CD4-positive, CD25-positive, alpha-beta regulatory T cell (primary cell): Measurements from ENCODE around the gene ANKS6. TPM values are rescaled to one million over a fixed set of nuclear protein-coding genes. Genes with fewer than 3 reads are reported as not detected.

Experiments
- ATAC-seq, 2 donors: fragments of 150-1000 bp; cut with Tn5 transposase; one replicate each; pipeline ENCODE4 v1.10.0; 2021; ENCODE audit warnings: low read depth in 2 of 2, moderate number of reproducible peaks in 2 of 2, moderate library complexity in 1 of 2
- DNase-seq, 3 donors: peaks; one replicate each; pipeline versions ENCODE4 v3.0.0 to v3.0.0-alpha.2; 2012 to 2022; ENCODE audit warnings: mixed read lengths in 1 of 3
- H3K27ac ChIP-seq: one replicate; pipeline ENCODE4 v1.7.0; 2013; ENCODE audit warnings: mild to moderate bottlenecking, low read length; ENCODE audit not compliant: insufficient read depth, poor library complexity, severe bottlenecking
- H3K27me3 ChIP-seq: one replicate; pipeline ENCODE4 v1.7.0; 2013; ENCODE audit warnings: low read length; ENCODE audit not compliant: control insufficient read depth, insufficient read depth
- H3K36me3 ChIP-seq: one replicate; pipeline ENCODE4 v1.7.0; 2013; ENCODE audit warnings: mild to moderate bottlenecking, low read length, moderate library complexity; ENCODE audit not compliant: control insufficient read depth, insufficient read depth
- H3K4me1 ChIP-seq: 2 replicates; pipeline ENCODE4 v1.7.0; 2013; ENCODE audit warnings: mild to moderate bottlenecking, low read length; ENCODE audit not compliant: insufficient read depth, control insufficient read depth, poor library complexity, severe bottlenecking
- H3K4me3 ChIP-seq: one replicate; pipeline ENCODE4 v1.7.0; 2013; ENCODE audit warnings: low read depth, mild to moderate bottlenecking, low read length, moderate library complexity
- H3K9me3 ChIP-seq, 2 experiments: 1 replicate in 1 of 2; 2 replicates in 1 of 2; pipeline ENCODE4 v1.7.0; 2013; ENCODE audit warnings: low read length in 2 of 2, mild to moderate bottlenecking in 1 of 2, moderate library complexity in 1 of 2; ENCODE audit not compliant: control insufficient read depth in 2 of 2
- H3K27ac Mint-ChIP-seq, 3 donors: one replicate each; pipeline ENCODE4 v1.8.0; 2020 to 2022; ENCODE audit warnings: mild to moderate bottlenecking in 3 of 3, mixed read lengths in 3 of 3, moderate library complexity in 2 of 3
- H3K27me3 Mint-ChIP-seq: one replicate; pipeline ENCODE4 v1.8.0; 2022; ENCODE audit warnings: mild to moderate bottlenecking, mixed read lengths
- H3K36me3 Mint-ChIP-seq: one replicate; pipeline ENCODE4 v1.8.0; 2020; ENCODE audit warnings: mixed read lengths
- H3K4me1 Mint-ChIP-seq, 4 donors: one replicate each; pipeline ENCODE4 v1.8.0; 2020 to 2022; ENCODE audit warnings: mixed read lengths in 4 of 4, mild to moderate bottlenecking in 1 of 4
- H3K4me3 Mint-ChIP-seq, 4 donors: one replicate each; pipeline ENCODE4 v1.8.0; 2020 to 2022; ENCODE audit warnings: mild to moderate bottlenecking in 4 of 4, mixed read lengths in 4 of 4, moderate library complexity in 3 of 4
- H3K9me3 Mint-ChIP-seq, 7 donors: one replicate each; pipeline ENCODE4 v1.8.0; 2020 to 2022; ENCODE audit warnings: mixed read lengths in 7 of 7, mild to moderate bottlenecking in 3 of 7, moderate library complexity in 2 of 7
- polyA plus RNA-seq, 4 donors: library from polyadenylated mRNA; unstranded; fragments of 300-500 nt; fragmentation: Illumina TruSeq; gene quantifications; one replicate each; pipeline ENCODE4 v1.2.3, GENCODE V29; 2021
- total RNA-seq: library from RNA; stranded (reverse); gene quantifications from one replicate; pipeline ENCODE4 v1.2.3, GENCODE V29; 2022

The ANKS6 gene
- total and polyA plus RNA-seq, 5 donors from 2014 or later: 2.4 to 8.2 (median 2.6) TPM

DNA sequence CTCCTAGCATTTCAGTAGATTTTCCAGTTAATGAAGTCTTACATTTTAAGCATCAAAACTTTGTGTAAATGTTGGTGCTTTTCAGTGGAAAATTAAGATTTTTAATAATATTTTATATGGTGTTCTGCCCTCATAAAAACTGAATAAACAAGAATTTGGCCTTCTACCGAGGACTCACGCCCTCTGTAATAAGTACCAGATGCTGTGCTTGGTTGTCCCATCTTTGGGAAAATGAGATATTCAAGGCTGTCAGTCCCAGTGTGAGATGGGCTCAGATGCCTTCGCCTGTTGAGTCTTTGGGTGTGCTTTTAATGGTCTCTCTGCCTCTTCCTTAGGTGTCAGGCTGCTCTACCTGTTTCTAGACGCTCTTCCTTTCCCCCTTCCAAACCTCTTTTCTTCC lies 39.9 kb upstream of the ANKS6 start:
- Mint-ChIP-seq H3K27me3 (no peaks in the 10 kb centered on the region), H3K36me3 (peaks cover 35% of the 10 kb centered on the region)

GRCh38 chr9:98834386-98834785 lies 38.0 kb upstream of the ANKS6 start:
- Mint-ChIP-seq H3K27me3 (no peaks in the 10 kb centered on the region), H3K4me1 (no peaks in the 10 kb centered on the region), H3K27ac (no peak overlapping the region), H3K36me3 (peaks cover 23% of the 10 kb centered on the region), H3K9me3 (no peaks in the 10 kb centered on the region), H3K4me3 (no peak overlapping the region)
- ATAC-seq (no peak), DNase-seq (no peak)
- no peaks in the 10 kb centered on the region for H3K27me3 ChIP-seq
- H3K4me3 ChIP-seq: no peak overlapping the region
- H3K36me3 ChIP-seq: no peaks in the 10 kb centered on the region
- no peaks in the 10 kb centered on the region for H3K4me1 ChIP-seq
- H3K9me3 ChIP-seq: no peaks in the 10 kb centered on the region
- no peak overlapping the region for H3K27ac ChIP-seq

More for the DNA sequence above, 39.9 kb upstream of the ANKS6 start:
- ATAC-seq: no peak
- Histone ChIP-seq H3K27ac (no peak overlapping the region), H3K4me1 (no peaks in the 10 kb centered on the region), H3K36me3 (no peaks in the 10 kb centered on the region), H3K27me3 (no peaks in the 10 kb centered on the region), H3K9me3 (no peaks in the 10 kb centered on the region), H3K4me3 (no peak overlapping the region)
- H3K27ac Mint-ChIP-seq: no peak overlapping the region
- no peaks in the 10 kb centered on the region for H3K9me3 Mint-ChIP-seq
- no peak overlapping the region for H3K4me3 Mint-ChIP-seq
- H3K4me1 Mint-ChIP-seq: no peaks in the 10 kb centered on the region
- DNase-seq: no peak

- Histone ChIP-seq H3K4me1 (no peaks in the 10 kb centered on the region), H3K27ac (no peak overlapping the region), H3K36me3 (no peaks in the 10 kb centered on the region), H3K9me3 (no peaks in the 10 kb centered on the region), H3K27me3 (no peaks in the 10 kb centered on the region), H3K4me3 (no peak overlapping the region)
- Mint-ChIP-seq H3K27ac (peak overlapping the region in 1 of 3 donors; percentile 11), H3K4me1 (no peaks in the 10 kb centered on the region), H3K9me3 (no peaks in the 10 kb centered on the region), H3K27me3 (no peaks in the 10 kb centered on the region), H3K4me3 (no peak overlapping the region), H3K36me3 (peaks cover 18% of the 10 kb centered on the region)
- no peak for ATAC-seq
- no peak for DNase-seq
Measured at GRCh38 chr9:98833090-98833956, 37.0 kb upstream of the ANKS6 start.

DNA sequence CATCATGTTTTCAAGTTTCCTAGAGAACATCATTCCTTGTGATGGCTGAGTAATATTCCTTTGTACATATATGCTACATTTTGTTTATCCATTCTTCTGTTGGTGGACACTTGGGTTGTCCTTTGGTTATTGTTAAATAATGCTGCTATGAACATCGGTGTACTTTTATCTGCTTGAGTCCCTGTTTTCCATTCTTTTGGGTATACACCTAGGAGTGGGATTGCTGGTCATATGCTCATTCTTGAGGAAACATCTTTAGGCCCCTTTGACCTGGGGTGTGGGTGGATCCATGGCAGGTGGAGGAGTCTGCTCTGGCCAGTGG lies 36.4 kb upstream of the ANKS6 start:
- DNase-seq (no peak), ATAC-seq (no peak)
- Histone ChIP-seq H3K4me3 (no peak overlapping the region), H3K27ac (no peak overlapping the region), H3K36me3 (no peaks in the 10 kb centered on the region), H3K27me3 (no peaks in the 10 kb centered on the region), H3K9me3 (no peaks in the 10 kb centered on the region), H3K4me1 (no peaks in the 10 kb centered on the region)
- Mint-ChIP-seq H3K36me3 (peaks cover 14% of the 10 kb centered on the region), H3K27ac (peak overlapping the region in 1 of 3 donors; percentile 11), H3K4me3 (no peak overlapping the region), H3K27me3 (no peaks in the 10 kb centered on the region), H3K4me1 (peaks cover 0 to under 1% (median 0%) of the 10 kb centered on the region in 4 donors), H3K9me3 (no peaks in the 10 kb centered on the region)

DNA sequence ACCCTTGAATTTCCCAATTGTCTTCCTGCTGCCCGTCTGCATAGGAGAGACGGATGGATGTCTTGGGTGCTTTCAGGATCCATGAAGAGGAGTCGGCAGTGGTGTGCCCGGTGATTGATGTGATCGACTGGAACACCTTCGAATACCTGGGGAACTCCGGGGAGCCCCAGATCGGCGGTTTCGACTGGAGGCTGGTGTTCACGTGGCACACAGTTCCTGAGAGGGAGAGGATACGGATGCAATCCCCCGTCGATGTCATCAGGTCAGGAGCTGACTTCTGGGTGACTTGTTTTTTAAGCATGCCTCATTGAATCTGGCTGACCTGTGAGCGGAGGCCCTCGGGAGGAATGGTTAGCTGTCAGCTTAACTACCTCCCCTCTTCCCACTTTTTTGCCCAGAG lies 35.3 kb upstream of the ANKS6 start:
- Histone ChIP-seq H3K36me3 (no peaks in the 10 kb centered on the region), H3K4me3 (no peak overlapping the region), H3K9me3 (no peaks in the 10 kb centered on the region), H3K27ac (no peak overlapping the region), H3K4me1 (no peaks in the 10 kb centered on the region), H3K27me3 (no peaks in the 10 kb centered on the region)
- Mint-ChIP-seq H3K36me3 (peaks cover 14% of the 10 kb centered on the region), H3K4me1 (peaks cover 0 to 2% (median 0%) of the 10 kb centered on the region in 4 donors), H3K27ac (no peak overlapping the region), H3K27me3 (no peaks in the 10 kb centered on the region), H3K4me3 (no peak overlapping the region), H3K9me3 (no peaks in the 10 kb centered on the region)
- DNase-seq: no peak
- no peak for ATAC-seq

DNA sequence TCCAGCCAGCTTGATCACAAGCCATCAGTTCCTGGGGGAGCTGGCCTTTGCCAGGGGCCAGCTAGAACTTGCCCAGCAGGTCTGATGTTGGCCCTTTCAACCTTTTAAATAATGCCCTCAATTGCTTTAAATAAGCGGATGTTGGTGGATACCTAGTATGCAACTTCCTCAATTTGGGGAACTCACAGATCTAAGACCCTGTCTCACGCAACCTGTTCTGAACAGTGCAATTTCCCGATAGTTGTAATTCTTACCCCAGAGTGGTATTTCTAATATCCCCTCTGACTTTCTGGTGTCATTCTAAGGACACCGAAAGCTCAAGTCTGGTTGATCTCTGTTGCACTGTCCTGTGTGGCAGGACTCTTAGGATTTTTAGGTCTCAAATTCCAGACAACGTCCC lies 34.2 kb upstream of the ANKS6 start:
- Histone ChIP-seq H3K27me3 (no peaks in the 10 kb centered on the region), H3K36me3 (no peaks in the 10 kb centered on the region), H3K9me3 (no peaks in the 10 kb centered on the region), H3K4me3 (no peak overlapping the region), H3K4me1 (no peaks in the 10 kb centered on the region), H3K27ac (no peak overlapping the region)
- H3K4me3 Mint-ChIP-seq: no peak overlapping the region
- peaks cover 0 to 2% (median 0%) of the 10 kb centered on the region in 4 donors for H3K4me1 Mint-ChIP-seq
- no peak for ATAC-seq
- H3K27me3 Mint-ChIP-seq: no peaks in the 10 kb centered on the region
- peaks cover 14% of the 10 kb centered on the region for H3K36me3 Mint-ChIP-seq
- no peak overlapping the region for H3K27ac Mint-ChIP-seq
- no peaks in the 10 kb centered on the region for H3K9me3 Mint-ChIP-seq
- DNase-seq: no peak

DNA sequence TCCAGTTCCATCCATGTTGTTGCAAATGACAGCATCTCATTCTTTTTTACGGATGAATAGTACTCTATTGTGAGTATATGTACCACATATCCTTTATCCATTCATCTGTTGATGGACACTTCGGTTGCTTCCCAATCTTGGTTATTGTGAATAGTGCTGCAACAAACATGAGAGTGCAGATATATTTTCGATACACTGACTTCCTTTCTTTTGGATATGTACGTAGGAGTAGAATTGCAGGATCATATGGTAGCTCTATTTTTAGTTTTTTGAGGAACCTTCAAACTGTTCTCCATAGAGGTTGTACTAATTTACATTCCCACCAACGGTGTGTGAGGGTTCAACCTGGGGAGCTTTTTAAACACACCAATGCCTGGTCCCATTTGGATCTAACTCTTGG lies 33.4 kb upstream of the ANKS6 start:
- H3K4me1 Mint-ChIP-seq: peaks cover 0 to 2% (median 0%) of the 10 kb centered on the region in 4 donors
- no peaks in the 10 kb centered on the region for H3K27me3 ChIP-seq
- H3K36me3 ChIP-seq: no peaks in the 10 kb centered on the region
- no peaks in the 10 kb centered on the region for H3K9me3 ChIP-seq
- DNase-seq (no peak), ATAC-seq (no peak)
- H3K9me3 Mint-ChIP-seq: no peaks in the 10 kb centered on the region
- H3K4me3 Mint-ChIP-seq: no peak overlapping the region
- no peak overlapping the region for H3K27ac ChIP-seq
- no peaks in the 10 kb centered on the region for H3K27me3 Mint-ChIP-seq
- H3K4me3 ChIP-seq: no peak overlapping the region
- H3K36me3 Mint-ChIP-seq: peaks cover 12% of the 10 kb centered on the region
- no peak overlapping the region for H3K27ac Mint-ChIP-seq
- no peaks in the 10 kb centered on the region for H3K4me1 ChIP-seq

DNA sequence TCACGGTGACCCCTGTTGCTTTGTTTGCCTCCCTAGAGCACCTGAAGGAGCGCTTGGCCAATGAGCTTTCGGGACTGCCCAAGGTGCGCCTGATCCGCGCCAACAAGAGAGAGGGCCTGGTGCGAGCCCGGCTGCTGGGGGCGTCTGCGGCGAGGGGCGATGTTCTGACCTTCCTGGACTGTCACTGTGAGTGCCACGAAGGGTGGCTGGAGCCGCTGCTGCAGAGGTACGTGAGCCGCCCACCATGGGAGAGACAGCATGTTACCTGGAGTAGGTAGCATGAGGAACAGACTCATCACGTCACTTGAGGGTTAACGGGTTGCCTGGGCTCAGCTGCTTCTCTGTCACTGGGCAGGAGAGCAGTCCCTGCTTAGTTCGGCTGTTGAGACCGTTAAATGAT lies 30.4 kb upstream of the ANKS6 start:
- DNase-seq (no peak), ATAC-seq (no peak)
- Histone ChIP-seq H3K27me3 (no peaks in the 10 kb centered on the region), H3K36me3 (no peaks in the 10 kb centered on the region), H3K4me1 (no peaks in the 10 kb centered on the region), H3K9me3 (no peaks in the 10 kb centered on the region), H3K27ac (no peak overlapping the region), H3K4me3 (no peak overlapping the region)
- Mint-ChIP-seq H3K4me1 (peaks cover 0 to 2% (median under 1%) of the 10 kb centered on the region in 4 donors), H3K4me3 (no peak overlapping the region), H3K27ac (no peak overlapping the region), H3K27me3 (no peaks in the 10 kb centered on the region), H3K36me3 (peaks cover 4% of the 10 kb centered on the region), H3K9me3 (peaks cover 0 to 3% (median 0%) of the 10 kb centered on the region in 7 donors)
